IMR-90 (cell line): Measurements from ENCODE around the gene EGR2. TPM values are rescaled to one million over a fixed set of nuclear protein-coding genes. Genes with fewer than 3 reads are reported as not detected.

Experiments used
- ATAC-seq: fragments of 200-7000 bp; cut with Tn5 transposase; 2 replicates; pipeline ENCODE4 v1.9.1; 2020; ENCODE audit warnings: low read depth, mild to moderate bottlenecking, moderate library complexity
- BruUV-seq: library from RNA; stranded (reverse); fragments of 400-500 nt; replicated peaks from 2 replicates; lab custom pipeline; 2021; lab: Mats Ljungman, UMichigan
- CTCF ChIA-PET: fragments of 300-600 bp; formaldehyde crosslinking; extraction: SDS; loops from one replicate; lab custom pipeline; 2021; ENCODE audit warnings: antibody characterized with exemption; lab: Yijun Ruan, JAX
- POLR2A ChIA-PET: fragments of 300-600 bp; sonication (Branson Sonifier 250); formaldehyde crosslinking; loops from one replicate; lab custom pipeline; 2022; ENCODE audit warnings: antibody characterized with exemption; ENCODE audit not compliant: unreplicated experiment; lab: Charles Lee
- DNase-seq: peaks from one replicate; pipeline ENCODE4 v3.0.0; 2013
- H2AFZ ChIP-seq: replicated peaks from 2 replicates; pipeline ENCODE3; 2013; ENCODE audit warnings: low read length, mild to moderate bottlenecking; ENCODE audit not compliant: poor library complexity
- H2AK5ac ChIP-seq: 2 replicates; pipeline ENCODE4 v1.6.1; 2013; ENCODE audit warnings: low read depth, low read length, inconsistent platforms
- H2AK9ac ChIP-seq: replicated peaks from 2 replicates; pipeline ENCODE3; 2013; ENCODE audit warnings: mild to moderate bottlenecking, low read depth, low read length, moderate library complexity; ENCODE audit not compliant: poor library complexity
- H2BK120ac ChIP-seq: 2 replicates; pipeline ENCODE4 v1.6.1; 2013; ENCODE audit warnings: low read depth, low read length, inconsistent platforms
- H2BK15ac ChIP-seq: 3 replicates; pipeline ENCODE4 v1.6.1; 2013; ENCODE audit warnings: low read depth, low read length, inconsistent platforms
- H2BK20ac ChIP-seq: 2 replicates; pipeline ENCODE4 v1.6.1; 2013; ENCODE audit warnings: low read depth, mild to moderate bottlenecking, inconsistent platforms, low read length, moderate library complexity
- H2BK5ac ChIP-seq: 2 replicates; pipeline ENCODE4 v1.6.1; 2013; ENCODE audit warnings: mild to moderate bottlenecking, low read depth, low read length, inconsistent platforms; ENCODE audit not compliant: poor library complexity, severe bottlenecking
- H3K14ac ChIP-seq: replicated peaks from 2 replicates; pipeline ENCODE4 v1.6.1; 2013; ENCODE audit warnings: low read depth, low read length, inconsistent platforms
- H3K18ac ChIP-seq: 2 replicates; pipeline ENCODE4 v1.6.1; 2013; ENCODE audit warnings: low read depth, low read length, control low read depth
- H3K23ac ChIP-seq: 2 replicates; pipeline ENCODE4 v1.6.1; 2013; ENCODE audit warnings: low read depth, low read length, inconsistent platforms
- H3K27ac ChIP-seq: 2 replicates; pipeline ENCODE4 v1.5.1; 2013; ENCODE audit warnings: mild to moderate bottlenecking, control low read depth, low read length; ENCODE audit not compliant: insufficient read depth
- H3K27me3 ChIP-seq: 2 replicates; pipeline ENCODE4 v1.6.1; 2013; ENCODE audit warnings: low read length; ENCODE audit not compliant: control insufficient read depth, insufficient read depth
- H3K36me3 ChIP-seq: 2 replicates; pipeline ENCODE4 v1.6.1; 2013; ENCODE audit warnings: low read length, mixed read lengths; ENCODE audit not compliant: control insufficient read depth, insufficient read depth
- H3K4ac ChIP-seq: 2 replicates; pipeline ENCODE4 v1.6.1; 2013; ENCODE audit warnings: low read depth, low read length, inconsistent platforms
- H3K4me1 ChIP-seq: 2 replicates; pipeline ENCODE4 v1.6.1; 2013; ENCODE audit warnings: low read length, mixed read lengths; ENCODE audit not compliant: control insufficient read depth, insufficient read depth
- H3K4me2 ChIP-seq: 2 replicates; pipeline ENCODE4 v1.6.1; 2013; ENCODE audit warnings: low read depth, mild to moderate bottlenecking, control low read depth, low read length, moderate library complexity
- H3K4me3 ChIP-seq: 2 replicates; pipeline ENCODE4 v1.5.1; 2013; ENCODE audit warnings: low read depth, mild to moderate bottlenecking, control low read depth, low read length, moderate library complexity; ENCODE audit not compliant: insufficient read depth
- H3K56ac ChIP-seq: 2 replicates; pipeline ENCODE4 v1.6.1; 2013; ENCODE audit warnings: low read length, inconsistent platforms; ENCODE audit not compliant: insufficient read depth; ENCODE audit errors: extremely low read depth
- H3K79me1 ChIP-seq, 2 experiments: 2 replicates each; pipeline ENCODE4 v1.6.1; 2013; ENCODE audit warnings: low read length in 2 of 2, inconsistent platforms in 1 of 2, low read depth in 1 of 2
- H3K9ac ChIP-seq: 2 replicates; pipeline ENCODE4 v1.6.1; 2013; ENCODE audit warnings: low read depth, low read length, control low read depth
- H3K9me1 ChIP-seq: 2 replicates; pipeline ENCODE4 v1.6.1; 2013; ENCODE audit warnings: low read length, inconsistent platforms; ENCODE audit not compliant: insufficient read depth
- H3K9me3 ChIP-seq: 2 replicates; pipeline ENCODE4 v1.6.1; 2013; ENCODE audit warnings: low read length; ENCODE audit not compliant: control insufficient read depth, insufficient read depth
- H4K20me1 ChIP-seq: 2 replicates; pipeline ENCODE4 v1.6.1; 2013; ENCODE audit warnings: low read length, inconsistent platforms; ENCODE audit not compliant: insufficient read depth
- H4K5ac ChIP-seq: 2 replicates; pipeline ENCODE4 v1.6.1; 2013; ENCODE audit warnings: mild to moderate bottlenecking, low read depth, low read length, control low read depth
- H4K8ac ChIP-seq, 2 experiments: 2 replicates each; pipeline ENCODE4 v1.6.1; 2013; ENCODE audit warnings: low read depth in 2 of 2, low read length in 2 of 2, control low read depth in 1 of 2, inconsistent platforms in 1 of 2
- H4K91ac ChIP-seq: 2 replicates; pipeline ENCODE4 v1.6.1; 2013; ENCODE audit warnings: low read depth, low read length, inconsistent platforms; ENCODE audit not compliant: insufficient read depth
- BHLHE40 ChIP-seq: fragments of 150-350 bp; IDR thresholded peaks from 2 replicates; pipeline ENCODE4 v1.6.1; 2016; ENCODE audit warnings: mild to moderate bottlenecking, low read depth, low read length
- CEBPB ChIP-seq: IDR thresholded peaks from 2 replicates; pipeline ENCODE4 v1.6.1; 2012; ENCODE audit warnings: low read depth, low read length, improper control_type of control experiment
- CHD1 ChIP-seq: IDR thresholded peaks from 2 replicates; pipeline ENCODE4 v1.6.1; 2012; ENCODE audit warnings: low read depth, low read length, improper control_type of control experiment
- CTCF ChIP-seq: conservative IDR thresholded peaks from 2 replicates; pipeline ENCODE4 v1.5.1; 2012; ENCODE audit warnings: mild to moderate bottlenecking, low read depth, low read length, improper control_type of control experiment
- ELK1 ChIP-seq: fragments of 150-350 bp; IDR thresholded peaks from 2 replicates; pipeline ENCODE4 v1.6.1; 2016; ENCODE audit warnings: low read depth, mild to moderate bottlenecking, low read length, moderate library complexity, borderline replicate concordance
- FOS ChIP-seq: fragments of 150-350 bp; IDR thresholded peaks from 2 replicates; pipeline ENCODE4 v1.6.1; 2016; ENCODE audit warnings: low read depth, low read length
- MAFK ChIP-seq: IDR thresholded peaks from 2 replicates; pipeline ENCODE4 v1.6.1; 2012; ENCODE audit warnings: low read depth, low read length, improper control_type of control experiment
- MAZ ChIP-seq: IDR thresholded peaks from 2 replicates; pipeline ENCODE4 v1.6.1; 2012; ENCODE audit warnings: low read depth, mild to moderate bottlenecking, low read length, improper control_type of control experiment, moderate library complexity, borderline replicate concordance
- MXI1 ChIP-seq: IDR thresholded peaks from 2 replicates; pipeline ENCODE4 v1.6.1; 2012; ENCODE audit warnings: low read depth, mild to moderate bottlenecking, low read length, moderate library complexity, borderline replicate concordance
- NFE2L2 ChIP-seq: fragments of 150-350 bp; IDR thresholded peaks from 2 replicates; pipeline ENCODE4 v1.6.1; 2016; ENCODE audit warnings: low read depth, mild to moderate bottlenecking, low read length
- POLR2A ChIP-seq: IDR thresholded peaks from 2 replicates; pipeline ENCODE4 v1.6.1; 2012; ENCODE audit warnings: mild to moderate bottlenecking, low read depth, low read length
- RAD21 ChIP-seq: IDR thresholded peaks from 2 replicates; pipeline ENCODE4 v1.6.1; 2012; ENCODE audit warnings: low read length, improper control_type of control experiment
- RCOR1 ChIP-seq: IDR thresholded peaks from 2 replicates; pipeline ENCODE4 v1.6.1; 2012; ENCODE audit warnings: mild to moderate bottlenecking, low read length, improper control_type of control experiment; ENCODE audit not compliant: insufficient replicate concordance
- RFX5 ChIP-seq: IDR thresholded peaks from 2 replicates; pipeline ENCODE4 v1.8.0; 2012; ENCODE audit warnings: low read depth, mild to moderate bottlenecking, low read length, moderate library complexity
- SMC3 ChIP-seq: fragments of 150-350 bp; IDR thresholded peaks from 2 replicates; pipeline ENCODE4 v1.6.1; 2016; ENCODE audit warnings: low read depth, mild to moderate bottlenecking, antibody characterized with exemption, low read length, moderate library complexity
- dilution Hi-C: fragments of 300-500 bp; cut with HindIII; formaldehyde crosslinking; loops from one replicate; pipeline ENCODE4 v1.14.3; 2018; ENCODE audit warnings: low sequenced_read_pairs; ENCODE audit not compliant: unreplicated experiment
- in situ Hi-C: fragments of 300-500 bp; cut with MboI; formaldehyde crosslinking; loops from 3 replicates; pipeline ENCODE4 v1.14.3; 2019; ENCODE audit warnings: low sequenced_read_pairs, inconsistent platforms, mixed read lengths
- intact Hi-C: fragments of 100-400 bp; cut with micrococcal nuclease; formaldehyde crosslinking; loops from 2 replicates; pipeline ENCODE4 v1.10.0; 2022
- polyA plus RNA-seq, 3 experiments: library from polyadenylated mRNA; depleted of rRNA; stranded (reverse); fragments of >200 nt; gene quantifications; 2 replicates each; pipeline ENCODE4 v1.2.3, GENCODE V29; 2012; ENCODE audit warnings: low replicate concordance in 1 of 3
- total RNA-seq: library from RNA; depleted of rRNA; stranded (reverse); fragments of >200 nt; gene quantifications from 2 replicates; pipeline ENCODE4 v1.2.3, GENCODE V29; 2012
- TF ChIP-seq, protein P1 (sequence below): fragments of 150-350 bp; IDR thresholded peaks from 2 replicates; pipeline ENCODE4 v1.6.1; 2017; ENCODE audit warnings: mild to moderate bottlenecking, antibody characterized with exemption, low read length, low read depth

Gene EGR2
- total and polyA plus RNA-seq, 2 of the 4 experiments (the other 2 are of a cell fraction): 0.36 to 1.2 TPM

DNA sequence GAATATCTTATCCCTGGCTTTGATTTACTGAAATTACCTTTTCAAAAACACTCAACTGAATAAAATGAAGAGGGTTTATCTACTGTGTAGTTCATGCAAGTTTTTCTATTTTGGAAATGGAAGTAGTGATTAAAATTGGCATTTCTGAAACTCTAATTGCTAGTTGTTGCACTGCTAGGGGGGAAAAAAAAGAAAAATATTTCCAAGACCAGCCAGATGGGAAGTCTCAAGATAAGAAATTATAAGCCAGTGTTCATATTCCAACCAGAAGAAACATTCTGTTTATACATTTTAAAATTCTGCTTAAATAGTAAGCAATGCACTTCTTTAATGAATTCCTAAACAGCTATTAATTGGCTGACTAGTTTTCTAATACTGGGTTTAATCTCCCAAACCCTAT is 21.1 kb downstream of the EGR2 start:
- no peaks in the 10 kb centered on the region for H3K9me3 ChIP-seq
- no peaks in the 10 kb centered on the region for H3K4me1 ChIP-seq
- intact Hi-C loops (no loop called here), in situ Hi-C loops (no loop called here), dilution Hi-C loops (no loop called here)
- H3K9ac ChIP-seq: no peak overlapping the region
- H3K79me1 ChIP-seq: no peaks in the 10 kb centered on the region
- H3K27ac ChIP-seq: no peak overlapping the region
- H4K20me1 ChIP-seq: no peaks in the 10 kb centered on the region
- CTCF ChIA-PET: no interaction called here
- H2AK9ac ChIP-seq: no peak overlapping the region
- no peak overlapping the region for H2BK5ac ChIP-seq
- H2AFZ ChIP-seq: no peak overlapping the region
- no peak overlapping the region for H3K14ac ChIP-seq
- POLR2A ChIA-PET: no interaction called here
- H3K36me3 ChIP-seq: no peaks in the 10 kb centered on the region
- H3K4me2 ChIP-seq: no peak overlapping the region
- BruUV-seq: no TSS peak
- no peak overlapping the region for H4K91ac ChIP-seq
- ATAC-seq (no peak), DNase-seq (no peak)
- no peak overlapping the region for H3K23ac ChIP-seq
- peaks cover 21% of the 10 kb centered on the region for H3K27me3 ChIP-seq
- no peak overlapping the region for H2BK20ac ChIP-seq
- no peak overlapping the region for H3K4me3 ChIP-seq
- TF ChIP-seq SMC3 (no peak), MXI1 (no peak), FOS (no peak), MAFK (no peak), MAZ (no peak), CEBPB (no peak), RFX5 (no peak), RAD21 (no peak), RCOR1 (no peak), BHLHE40 (no peak), ELK1 (no peak), POLR2A (no peak), CTCF (no peak), CHD1 (no peak), NFE2L2 (no peak)
- TF ChIP-seq, protein P1, sequence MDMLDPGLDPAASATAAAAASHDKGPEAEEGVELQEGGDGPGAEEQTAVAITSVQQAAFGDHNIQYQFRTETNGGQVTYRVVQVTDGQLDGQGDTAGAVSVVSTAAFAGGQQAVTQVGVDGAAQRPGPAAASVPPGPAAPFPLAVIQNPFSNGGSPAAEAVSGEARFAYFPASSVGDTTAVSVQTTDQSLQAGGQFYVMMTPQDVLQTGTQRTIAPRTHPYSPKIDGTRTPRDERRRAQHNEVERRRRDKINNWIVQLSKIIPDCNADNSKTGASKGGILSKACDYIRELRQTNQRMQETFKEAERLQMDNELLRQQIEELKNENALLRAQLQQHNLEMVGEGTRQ: no peak
- no peaks in the 10 kb centered on the region for H3K9me1 ChIP-seq
- H4K8ac ChIP-seq: no peak overlapping the region
- H2AK5ac ChIP-seq: no peak overlapping the region
- no peak overlapping the region for H2BK15ac ChIP-seq
- H3K56ac ChIP-seq: no peak overlapping the region
- H3K4ac ChIP-seq: no peak overlapping the region
- H3K18ac ChIP-seq: no peak overlapping the region
- no peak overlapping the region for H4K5ac ChIP-seq
- no peak overlapping the region for H2BK120ac ChIP-seq
